ENCODE measurements around the gene MND1.

DNA sequence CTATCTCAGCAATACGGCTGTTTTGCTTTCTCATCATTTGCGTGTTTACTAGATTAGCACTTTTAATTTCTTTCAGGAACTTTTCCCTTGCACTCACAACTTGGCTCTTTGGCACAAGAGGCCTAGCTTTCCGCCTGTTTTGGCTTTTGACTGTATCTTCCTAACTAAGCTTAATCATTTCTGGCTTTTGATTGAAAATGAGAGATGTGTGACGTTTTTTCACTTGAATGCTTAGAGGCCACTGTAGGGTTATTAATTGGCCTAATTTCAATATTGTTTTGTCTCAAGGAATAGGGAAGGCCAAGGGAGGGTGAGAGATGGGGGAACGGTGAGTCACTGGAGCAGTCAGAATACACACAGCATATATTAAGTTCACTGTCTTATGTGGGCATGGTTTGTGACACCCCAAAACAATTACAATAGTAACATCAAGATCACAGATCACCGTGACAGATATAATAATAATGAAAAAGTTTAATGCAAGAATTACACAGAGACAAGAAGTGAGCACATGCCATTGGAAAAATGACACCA, 27.3 kb downstream of the MND1 start:
- TF ChIP-seq, protein P1, sequence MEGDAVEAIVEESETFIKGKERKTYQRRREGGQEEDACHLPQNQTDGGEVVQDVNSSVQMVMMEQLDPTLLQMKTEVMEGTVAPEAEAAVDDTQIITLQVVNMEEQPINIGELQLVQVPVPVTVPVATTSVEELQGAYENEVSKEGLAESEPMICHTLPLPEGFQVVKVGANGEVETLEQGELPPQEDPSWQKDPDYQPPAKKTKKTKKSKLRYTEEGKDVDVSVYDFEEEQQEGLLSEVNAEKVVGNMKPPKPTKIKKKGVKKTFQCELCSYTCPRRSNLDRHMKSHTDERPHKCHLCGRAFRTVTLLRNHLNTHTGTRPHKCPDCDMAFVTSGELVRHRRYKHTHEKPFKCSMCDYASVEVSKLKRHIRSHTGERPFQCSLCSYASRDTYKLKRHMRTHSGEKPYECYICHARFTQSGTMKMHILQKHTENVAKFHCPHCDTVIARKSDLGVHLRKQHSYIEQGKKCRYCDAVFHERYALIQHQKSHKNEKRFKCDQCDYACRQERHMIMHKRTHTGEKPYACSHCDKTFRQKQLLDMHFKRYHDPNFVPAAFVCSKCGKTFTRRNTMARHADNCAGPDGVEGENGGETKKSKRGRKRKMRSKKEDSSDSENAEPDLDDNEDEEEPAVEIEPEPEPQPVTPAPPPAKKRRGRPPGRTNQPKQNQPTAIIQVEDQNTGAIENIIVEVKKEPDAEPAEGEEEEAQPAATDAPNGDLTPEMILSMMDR (IDR thresholded peaks at IDR 0.05), result no peak
- TF ChIP-seq POLR2A (IDR thresholded peaks at IDR 0.05), result no peak

All from heart left ventricle (tissue), 13 donors.